ENCODE data around the gene ZNF821.

ZNF821 gene

GRCh38 chr16:71859762-71860521, 24.0 kb downstream of the ZNF821 start:
- no peak for TF ChIP-seq CTCF (IDR thresholded peaks at IDR 0.05; ENCODE audit: low read depth, low read length)
- no peak for DNase-seq (ENCODE audit: extremely low read depth, low read depth)

DNA sequence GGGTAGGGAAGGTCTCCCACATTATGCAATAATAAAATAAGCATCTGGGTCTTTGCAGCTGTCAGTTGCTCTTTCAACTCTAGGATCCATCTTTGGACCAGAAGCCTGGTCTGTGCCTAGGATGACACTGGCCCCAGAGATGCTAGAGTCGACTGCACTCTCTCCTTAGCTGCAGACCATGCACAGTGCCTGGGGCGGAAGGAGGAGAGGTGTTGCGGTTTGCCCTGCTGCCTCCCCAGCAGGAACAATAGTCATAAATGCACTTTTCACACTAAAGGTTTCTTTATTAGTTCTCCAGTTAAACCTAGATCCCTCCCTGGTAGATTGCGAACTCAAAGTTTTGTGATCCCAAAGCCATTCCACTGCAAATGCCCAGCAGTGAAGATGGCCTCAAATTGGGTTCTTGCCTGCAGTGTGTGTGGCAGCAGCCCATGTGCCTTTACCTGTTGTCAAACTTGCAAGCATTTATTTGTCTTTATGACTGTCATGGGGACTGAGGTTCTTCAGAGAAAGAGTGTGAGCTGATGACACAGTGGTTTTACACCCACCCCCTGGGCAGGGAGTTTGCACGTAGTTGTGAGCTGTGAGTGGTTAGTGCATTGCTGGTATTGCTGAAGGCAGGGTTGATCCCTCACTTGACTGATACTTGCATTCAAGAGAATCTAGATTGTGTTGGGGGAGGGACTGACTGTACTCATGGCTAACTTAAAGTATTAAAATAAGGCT, 27.9 kb downstream of the ZNF821 start:
- no peak for DNase-seq (ENCODE audit: extremely low read depth, low read depth)
- no peak for TF ChIP-seq CTCF (IDR thresholded peaks at IDR 0.05; ENCODE audit: low read depth, low read length)

GRCh38 chr16:71854369-71854948, 29.5 kb downstream of the ZNF821 start:
- no peak for TF ChIP-seq CTCF (IDR thresholded peaks at IDR 0.05; ENCODE audit: low read depth, low read length)
- no peak for DNase-seq (ENCODE audit: extremely low read depth, low read depth)

DNA sequence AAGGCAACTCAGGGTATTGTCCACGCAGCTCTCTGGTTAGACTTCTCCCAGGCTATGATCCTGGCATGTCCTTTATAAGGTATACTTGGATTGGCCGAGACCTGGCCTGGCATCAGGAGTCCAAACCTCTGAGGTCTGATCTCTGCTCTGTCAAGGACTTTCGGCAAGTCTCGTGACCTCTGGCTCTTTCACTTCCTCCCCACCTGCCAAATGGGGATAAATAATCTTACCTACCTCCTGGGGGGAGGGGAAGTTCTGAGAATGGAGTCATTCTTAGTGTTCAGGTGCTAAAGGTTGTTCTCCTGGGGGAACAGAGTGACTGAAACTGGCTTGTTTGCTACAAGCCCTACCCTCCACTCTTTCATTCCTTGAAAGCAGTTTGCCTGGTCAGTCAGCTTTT, 30.6 kb downstream of the ZNF821 start:
- TF ChIP-seq CTCF (IDR thresholded peaks at IDR 0.05; ENCODE audit: low read depth, low read length): no peak

GRCh38 chr16:71852561-71852960, 31.4 kb downstream of the ZNF821 start:
- TF ChIP-seq CTCF (IDR thresholded peaks at IDR 0.05; ENCODE audit: low read depth, low read length): no peak
- DNase-seq (ENCODE audit: extremely low read depth, low read depth): no peak

More for the DNA sequence above, 30.6 kb downstream of the ZNF821 start:
- DNase-seq (ENCODE audit: extremely low read depth, low read depth): no peak

DNA sequence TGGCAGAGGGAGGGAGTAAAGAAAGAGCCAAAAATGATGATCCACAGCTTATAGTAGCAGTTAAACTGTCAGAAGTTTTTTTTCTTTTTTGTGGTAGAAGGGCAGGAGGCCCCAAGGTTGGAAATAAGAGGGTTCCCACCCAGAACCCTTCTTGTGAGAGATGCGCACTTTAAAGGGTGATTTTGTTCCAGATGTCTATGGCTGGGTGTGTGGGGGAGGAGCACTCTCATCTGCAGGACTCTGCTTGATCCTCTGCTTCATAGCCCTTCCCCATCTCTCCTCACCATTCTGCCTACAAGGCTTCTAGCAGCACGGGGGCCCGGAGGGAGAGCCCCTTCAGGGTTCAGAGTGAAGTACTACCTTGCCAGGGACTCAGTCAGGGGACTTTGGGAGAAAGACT, 31.8 kb downstream of the ZNF821 start:
- DNase-seq (ENCODE audit: extremely low read depth, low read depth): no peak
- no peak for TF ChIP-seq CTCF (IDR thresholded peaks at IDR 0.05; ENCODE audit: low read depth, low read length)

DNA sequence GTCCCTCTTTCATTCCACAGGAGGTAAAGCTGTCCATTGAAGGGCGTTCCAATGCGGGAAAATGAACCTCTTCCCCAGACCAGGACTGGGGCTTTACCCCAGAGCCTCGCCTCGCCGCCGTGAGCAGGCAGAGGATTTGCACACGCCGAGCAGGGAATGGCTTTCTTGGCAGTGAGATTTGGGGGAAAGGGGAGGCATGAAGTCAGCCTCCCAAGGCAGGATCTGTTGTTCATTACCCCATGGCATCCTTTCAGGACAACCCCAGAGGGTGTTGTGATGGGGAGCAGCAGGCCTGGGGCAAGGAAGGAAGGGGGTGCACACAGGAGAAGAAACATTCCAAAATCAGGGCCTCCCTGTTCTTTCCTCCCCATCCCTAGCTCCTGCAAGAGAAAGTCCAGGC, 32.2 kb downstream of the ZNF821 start:
- DNase-seq (ENCODE audit: extremely low read depth, low read depth): no peak
- no peak for TF ChIP-seq CTCF (IDR thresholded peaks at IDR 0.05; ENCODE audit: low read depth, low read length)

Measured in AG09319 (cell line).